Neutrophil (primary cell): Measurements from ENCODE around the gene HDLBP.

ENCODE experiments used
- H3K27ac ChIP-seq: fragments of 200-600 bp; sonication (generic); 2 replicates; pipeline ENCODE4 v1.5.1; 2016; ENCODE audit warnings: mild to moderate bottlenecking, moderate library complexity
- H3K27me3 ChIP-seq: fragments of 200-600 bp; sonication (generic); 2 replicates; pipeline ENCODE4 v1.6.0; 2016; ENCODE audit warnings: mild to moderate bottlenecking
- H3K36me3 ChIP-seq: fragments of 200-600 bp; sonication (generic); 2 replicates; pipeline ENCODE4 v1.5.1; 2017
- H3K4me1 ChIP-seq, 2 experiments: fragments of 200-600 bp in 1 of 2; sonication (generic) in 1 of 2; 1 replicate in 1 of 2; 2 replicates in 1 of 2; pipeline versions ENCODE4 v1.5.1 to v1.6.1; 2013 to 2016; ENCODE audit warnings: low read depth in 1 of 2, low read length in 1 of 2, mild to moderate bottlenecking in 1 of 2, moderate library complexity in 1 of 2; ENCODE audit not compliant: control insufficient read depth in 1 of 2, insufficient read depth in 1 of 2
- H3K4me3 ChIP-seq, 2 experiments: fragments of 200-600 bp in 1 of 2; sonication (generic) in 1 of 2; 1 replicate in 1 of 2; 2 replicates in 1 of 2; pipeline ENCODE4 v1.5.1; 2013 to 2016; ENCODE audit warnings: low read depth in 1 of 2, low read length in 1 of 2, mild to moderate bottlenecking in 1 of 2, moderate library complexity in 1 of 2
- H3K9me3 ChIP-seq: fragments of 200-600 bp; sonication (generic); 2 replicates; pipeline ENCODE4 v1.5.1; 2016
- CTCF ChIP-seq: fragments of 200-600 bp; sonication (generic); IDR thresholded peaks from 2 replicates; pipeline ENCODE4 v1.5.1; 2016; ENCODE audit warnings: antibody characterized with exemption

HDLBP gene

GRCh38 chr2:241307055-241307454 is 8.4 kb downstream of the HDLBP start:
- Histone ChIP-seq H3K27me3 (no peaks in the 10 kb centered on the region), H3K4me3 (no peak overlapping the region), H3K4me1 (peaks cover 14 to 18% of the 10 kb centered on the region in 2 experiments), H3K27ac (no peak overlapping the region), H3K9me3 (no peaks in the 10 kb centered on the region), H3K36me3 (no peaks in the 10 kb centered on the region)
- no peak for TF ChIP-seq CTCF

GRCh38 chr2:241304039-241304670 is 11.3 kb downstream of the HDLBP start:
- Histone ChIP-seq H3K36me3 (no peaks in the 10 kb centered on the region), H3K27ac (no peak overlapping the region), H3K4me3 (no peak overlapping the region), H3K9me3 (no peaks in the 10 kb centered on the region), H3K27me3 (no peaks in the 10 kb centered on the region), H3K4me1 (peaks cover 3 to 6% of the 10 kb centered on the region in 2 experiments)
- no peak for TF ChIP-seq CTCF

GRCh38 chr2:241302759-241303651 is 12.5 kb downstream of the HDLBP start:
- TF ChIP-seq CTCF, result no peak
- H3K4me1 ChIP-seq, result no peaks in the 10 kb centered on the region
- H3K36me3 ChIP-seq, result no peaks in the 10 kb centered on the region
- no peaks in the 10 kb centered on the region for H3K9me3 ChIP-seq
- no peak overlapping the region for H3K27ac ChIP-seq
- H3K27me3 ChIP-seq, result no peaks in the 10 kb centered on the region
- no peak overlapping the region for H3K4me3 ChIP-seq

GRCh38 chr2:241302083-241302482 is 13.4 kb downstream of the HDLBP start:
- no peaks in the 10 kb centered on the region for H3K4me1 ChIP-seq
- TF ChIP-seq CTCF, result no peak

GRCh38 chr2:241300000-241300399 is 15.5 kb downstream of the HDLBP start:
- no peaks in the 10 kb centered on the region for H3K36me3 ChIP-seq
- no peak for TF ChIP-seq CTCF
- no peaks in the 10 kb centered on the region for H3K27me3 ChIP-seq
- H3K4me3 ChIP-seq, result no peak overlapping the region
- H3K4me1 ChIP-seq, result no peaks in the 10 kb centered on the region
- no peak overlapping the region for H3K27ac ChIP-seq
- H3K9me3 ChIP-seq, result no peaks in the 10 kb centered on the region

More at GRCh38 chr2:241302083-241302482, 13.4 kb downstream of the HDLBP start:
- Histone ChIP-seq H3K27me3 (no peaks in the 10 kb centered on the region), H3K27ac (no peak overlapping the region), H3K4me3 (no peak overlapping the region), H3K36me3 (no peaks in the 10 kb centered on the region), H3K9me3 (no peaks in the 10 kb centered on the region)
